Retinal pigment epithelial cell (primary cell): ENCODE measurements around the gene BLMH.

ENCODE experiments used
- DNase-seq: peaks from one replicate; pipeline ENCODE4 v3.0.0-alpha.2; 2010; ENCODE audit warnings: low read depth
- H3K4me3 ChIP-seq: 2 replicates; pipeline ENCODE4 v1.5.1; 2011; ENCODE audit warnings: mild to moderate bottlenecking, low read length, control low read depth, moderate library complexity
- CTCF ChIP-seq: conservative IDR thresholded peaks from 2 replicates; pipeline ENCODE4 v1.5.1; 2011; ENCODE audit warnings: low read depth, low read length, control low read depth, inconsistent platforms

Gene BLMH

DNA sequence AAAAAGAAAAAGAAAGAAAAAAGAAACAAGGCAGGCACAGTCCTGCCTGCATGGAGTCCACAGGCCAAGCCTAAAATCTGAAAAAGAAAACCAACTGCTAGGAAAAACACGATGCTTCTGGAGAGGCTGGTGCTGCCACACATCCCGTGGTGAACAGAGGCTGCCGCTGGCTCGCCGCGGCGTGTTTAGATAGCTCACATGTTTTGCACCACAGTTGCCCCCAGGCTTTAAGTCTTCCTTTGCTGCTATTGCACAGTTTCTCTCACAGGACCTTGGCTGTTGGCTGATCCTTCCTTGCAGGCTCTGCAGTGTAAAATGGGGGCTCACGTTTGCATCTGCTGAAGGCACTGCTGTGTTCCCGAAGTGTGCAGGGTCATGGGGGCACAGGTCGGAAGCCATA is 64.9 kb downstream of the BLMH start:
- TF ChIP-seq CTCF: no peak
- no peak for DNase-seq
- no peak overlapping the region for H3K4me3 ChIP-seq

DNA sequence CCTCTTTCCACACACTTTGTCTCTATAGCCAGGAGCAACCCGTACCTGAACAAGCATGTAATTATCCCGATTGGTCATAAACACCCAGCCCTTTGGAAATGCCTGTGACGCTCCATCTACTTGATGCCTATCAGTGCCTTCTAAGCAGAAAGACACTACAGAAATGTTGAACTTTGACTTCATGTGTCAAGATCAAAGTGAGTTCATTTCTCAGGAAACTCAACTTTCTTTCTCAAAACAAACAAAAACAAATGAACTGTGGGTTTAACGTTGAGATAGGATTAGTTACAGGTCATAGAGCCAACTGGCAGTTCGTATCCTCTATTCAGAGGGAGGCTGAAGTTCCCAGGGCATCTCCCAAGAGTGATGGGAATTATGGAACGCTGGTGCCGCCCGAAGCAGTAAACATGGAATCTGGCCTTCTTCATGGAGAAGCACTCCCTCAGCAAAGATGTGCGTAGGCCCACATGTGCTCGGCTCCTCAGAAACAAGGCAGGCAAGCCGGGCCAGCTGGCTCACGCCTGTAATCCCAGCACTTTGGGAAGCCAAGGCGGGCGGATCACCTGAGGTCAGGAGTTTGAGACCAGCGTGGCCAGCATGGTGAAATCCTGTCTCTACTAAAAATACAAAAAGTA is 65.7 kb downstream of the BLMH start:
- TF ChIP-seq CTCF: no peak
- DNase-seq: no peak
- H3K4me3 ChIP-seq: no peak overlapping the region

DNA sequence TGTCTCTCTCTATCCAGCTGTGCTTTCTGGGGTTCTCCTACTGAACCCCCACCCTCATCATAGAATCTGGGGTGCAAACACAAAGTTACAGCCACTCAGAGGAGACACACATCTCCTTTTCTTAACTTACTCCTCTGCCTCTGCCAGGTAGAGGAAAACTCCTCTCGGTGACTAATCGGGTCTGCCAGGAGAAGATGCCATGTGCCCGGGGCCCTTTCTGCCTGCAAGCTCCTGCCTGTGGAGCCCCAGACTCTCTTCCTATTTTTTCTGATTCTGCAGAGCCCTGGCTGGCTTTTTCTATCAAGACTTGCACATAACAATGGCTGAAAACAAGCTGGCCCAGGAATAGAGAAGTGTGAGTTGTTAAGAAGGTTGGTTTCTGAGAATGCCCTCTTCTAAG is 66.6 kb downstream of the BLMH start:
- TF ChIP-seq CTCF: no peak
- DNase-seq: no peak

DNA sequence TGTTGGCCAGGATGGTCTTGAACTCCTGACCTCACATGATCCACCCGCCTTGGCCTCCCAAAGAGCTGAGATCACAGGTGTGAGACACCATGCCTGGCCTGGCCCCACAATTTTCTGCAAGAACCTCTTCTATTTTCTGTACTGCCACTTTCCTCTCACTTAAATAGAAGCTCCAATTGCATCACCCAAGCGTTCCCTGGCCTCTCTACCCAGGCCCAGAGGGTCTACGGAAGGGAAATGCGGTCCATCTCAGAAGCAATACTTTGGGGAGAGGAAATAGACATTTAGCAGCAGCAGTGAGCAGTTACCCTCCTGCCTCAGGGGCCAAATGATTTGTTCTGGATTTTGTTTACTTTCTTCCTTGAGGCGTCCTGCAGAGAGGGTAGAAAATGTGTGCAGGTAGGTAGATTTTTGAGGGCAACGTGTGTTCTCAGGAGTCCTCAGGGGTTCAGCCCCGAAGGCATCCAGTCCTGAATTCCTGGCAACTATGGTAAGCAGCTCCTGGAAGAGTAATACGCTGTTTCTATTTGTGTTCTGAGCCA is 67.3 kb downstream of the BLMH start:
- TF ChIP-seq CTCF: no peak
- no peak for DNase-seq
- H3K4me3 ChIP-seq: no peak overlapping the region

More for the DNA sequence above, 66.6 kb downstream of the BLMH start:
- H3K4me3 ChIP-seq: no peak overlapping the region

DNA sequence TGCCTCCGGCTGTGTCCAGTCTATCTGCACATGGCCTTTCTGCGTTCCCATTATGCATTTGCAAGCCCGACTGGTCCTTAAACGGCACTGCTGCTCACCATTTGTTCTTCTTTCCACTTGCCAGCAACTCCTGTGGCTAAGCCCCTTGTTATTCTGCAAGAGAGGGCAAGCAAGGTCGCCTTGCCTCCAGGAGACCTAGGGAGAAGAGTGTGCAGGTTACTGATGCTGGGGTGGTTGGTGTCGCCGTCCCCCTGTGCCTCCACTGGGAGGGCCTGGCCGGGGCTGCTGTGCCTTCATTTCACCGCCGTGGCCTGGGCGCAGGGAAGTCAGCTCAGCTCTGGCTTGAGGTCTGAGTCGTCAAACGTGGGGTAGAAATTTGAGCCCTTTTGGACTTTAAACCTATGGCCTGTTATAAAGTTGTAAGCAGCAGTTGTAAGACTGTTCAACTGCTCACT is 69.0 kb downstream of the BLMH start:
- no peak for TF ChIP-seq CTCF
- H3K4me3 ChIP-seq: no peak overlapping the region
- no peak for DNase-seq

DNA sequence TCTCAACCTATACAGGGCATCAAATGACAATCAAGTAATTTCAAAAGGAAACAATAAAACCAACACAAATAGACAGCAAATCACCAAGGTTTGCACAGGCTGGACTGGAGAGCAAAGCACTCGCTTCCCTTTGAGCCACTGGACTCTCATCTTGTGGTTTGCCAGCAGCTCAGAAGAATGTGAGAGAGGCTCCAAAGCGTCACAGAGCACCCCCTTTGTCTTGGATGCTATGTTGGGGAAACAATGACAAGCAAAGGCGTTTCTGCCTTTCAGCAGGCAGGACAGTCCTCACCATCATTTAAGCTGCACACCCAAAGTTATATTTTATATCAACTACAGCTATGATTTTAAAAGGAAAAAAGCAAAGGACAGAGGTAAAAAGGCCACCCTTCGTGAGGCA is 69.5 kb downstream of the BLMH start:
- no peak for DNase-seq
- H3K4me3 ChIP-seq: no peak overlapping the region
- TF ChIP-seq CTCF: no peak

DNA sequence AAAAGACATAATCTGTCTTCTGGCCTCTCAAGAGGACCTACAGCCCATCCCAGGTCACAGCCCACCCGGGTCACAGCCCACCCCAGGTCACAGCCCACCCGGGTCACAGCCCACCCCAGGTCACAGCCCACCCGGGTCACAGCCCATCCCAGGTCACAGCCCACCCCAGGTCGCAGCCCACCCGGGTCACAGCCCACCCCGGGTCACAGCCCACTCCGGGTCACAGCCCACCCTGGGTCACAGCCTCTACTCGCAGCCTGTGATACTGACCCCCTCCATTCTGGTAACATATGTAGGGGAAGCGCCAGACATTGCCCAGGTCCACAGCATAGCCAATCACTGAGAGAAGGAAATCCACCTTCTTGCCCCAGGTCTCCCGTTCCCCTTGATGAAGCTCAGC is 70.4 kb downstream of the BLMH start:
- H3K4me3 ChIP-seq: no peak overlapping the region
- TF ChIP-seq CTCF: no peak
- DNase-seq: no peak
